Coronary artery (tissue), 2 donors: ENCODE results near the gene SEPTIN6.
"Not testable (repeated sequence)": the region's sequence is repeated elsewhere in the genome, so short reads cannot be mapped to it uniquely, and the experiment has no call there.

Experiments
- DNase-seq: peaks from one replicate; pipeline ENCODE4 v3.0.0-alpha.2; 2017; ENCODE audit warnings: low spot score
- H3K27ac ChIP-seq, 2 donors: fragments of 200-600 bp; sonication (generic); one replicate each; pipeline ENCODE4 v1.5.1; 2016 to 2019
- H3K4me3 ChIP-seq: fragments of 200-600 bp; sonication (generic); 2 replicates; pipeline ENCODE4 v1.5.1; 2016; ENCODE audit warnings: mild to moderate bottlenecking, moderate library complexity
- CTCF ChIP-seq: fragments of 200-600 bp; sonication (generic); IDR thresholded peaks from one replicate; pipeline ENCODE4 v1.5.1; 2019; ENCODE audit warnings: antibody characterized with exemption

SEPTIN6 gene

DNA sequence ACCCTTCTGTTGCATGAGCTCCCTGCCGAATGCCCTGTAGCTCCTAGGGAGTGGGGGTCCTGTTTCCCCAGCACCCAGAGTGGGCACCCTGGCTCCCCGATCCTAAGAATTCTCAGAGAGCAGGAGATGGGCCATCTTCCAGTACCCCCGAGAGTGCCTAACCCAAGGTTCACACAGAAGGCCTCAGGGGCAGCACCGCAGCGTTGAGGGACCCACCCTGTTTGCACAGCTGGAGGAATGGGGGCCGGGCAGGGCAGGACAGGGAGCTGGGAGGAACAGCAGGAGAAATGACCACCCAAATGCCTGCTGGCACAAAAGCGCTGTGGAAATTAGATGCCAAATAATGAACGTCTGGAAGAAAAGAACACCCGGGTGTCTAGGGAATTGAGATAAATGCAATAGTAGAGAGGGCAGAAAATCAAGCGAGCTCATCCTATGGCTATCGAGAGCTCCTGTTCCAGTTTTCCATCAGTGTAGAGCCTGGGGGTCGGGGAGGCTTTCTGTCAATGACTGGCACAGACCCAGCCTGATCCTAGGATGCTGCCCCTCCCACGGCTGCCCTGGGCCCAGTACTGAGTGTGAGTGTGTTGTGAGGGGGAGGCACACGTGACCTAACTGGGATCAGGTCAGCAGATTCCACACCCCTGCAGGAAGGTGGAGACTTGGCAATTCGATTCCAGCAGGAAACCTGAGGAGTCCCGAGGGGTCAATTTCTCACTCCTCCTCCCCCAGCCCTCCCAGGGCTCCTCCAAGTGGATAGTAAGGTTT lies 25.7 kb downstream of the SEPTIN6 start:
- no peak for TF ChIP-seq CTCF
- peak overlapping the region in 1 of 2 donors; percentile 11 for H3K27ac ChIP-seq
- DNase-seq = no peak

DNA sequence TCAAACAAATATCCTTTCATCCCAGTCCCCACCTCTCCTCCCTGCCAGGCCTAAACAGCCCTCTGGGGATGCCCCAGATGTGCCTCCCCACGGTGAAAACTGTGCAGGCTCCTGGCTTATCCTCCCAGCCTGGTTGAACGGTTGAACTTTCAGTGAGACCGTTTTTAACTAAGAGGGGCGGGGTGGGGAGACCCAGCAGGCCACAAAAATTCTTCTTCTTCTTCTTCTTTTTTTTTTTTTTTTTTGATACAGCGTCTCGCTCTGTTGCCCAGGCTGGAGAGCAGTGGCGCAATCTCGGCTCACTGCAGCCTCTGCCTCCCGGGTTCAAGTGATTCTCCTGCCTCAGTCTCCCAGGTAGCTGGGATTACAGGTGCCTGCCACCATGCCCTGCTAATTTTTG lies 28.1 kb downstream of the SEPTIN6 start:
- not testable (repeated sequence) for H3K4me3 ChIP-seq, DNase-seq, H3K27ac ChIP-seq

More for the DNA sequence above, 25.7 kb downstream of the SEPTIN6 start:
- no peak overlapping the region for H3K4me3 ChIP-seq

DNA sequence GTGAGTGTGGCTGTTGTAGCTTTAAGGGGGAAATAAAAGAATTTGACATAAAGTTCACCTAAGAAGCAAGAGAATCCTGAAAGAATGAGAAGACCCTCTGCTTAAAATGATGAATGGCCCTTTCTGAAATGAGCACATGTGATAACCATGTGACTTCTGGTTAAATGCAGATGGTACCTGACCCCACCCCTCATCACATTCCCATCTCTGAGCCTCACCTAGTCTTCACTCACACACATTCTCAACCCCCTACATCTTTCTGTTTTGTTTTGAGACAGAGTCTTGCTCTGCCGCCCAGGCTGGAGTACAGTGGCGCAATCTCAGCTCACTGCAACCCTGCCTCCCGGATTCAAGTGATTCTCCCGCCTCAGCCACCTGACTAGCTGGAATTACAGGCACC lies 31.5 kb downstream of the SEPTIN6 start:
- TF ChIP-seq CTCF = no peak
- Histone ChIP-seq H3K27ac (no peak overlapping the region), H3K4me3 (no peak overlapping the region)
- no peak for DNase-seq

- Histone ChIP-seq H3K4me3 (no peak overlapping the region), H3K27ac (no peak overlapping the region)
- DNase-seq = no peak
- TF ChIP-seq CTCF = no peak
Observed at GRCh38 chrX:119659522-119659921, 33.4 kb downstream of the SEPTIN6 start.

DNA sequence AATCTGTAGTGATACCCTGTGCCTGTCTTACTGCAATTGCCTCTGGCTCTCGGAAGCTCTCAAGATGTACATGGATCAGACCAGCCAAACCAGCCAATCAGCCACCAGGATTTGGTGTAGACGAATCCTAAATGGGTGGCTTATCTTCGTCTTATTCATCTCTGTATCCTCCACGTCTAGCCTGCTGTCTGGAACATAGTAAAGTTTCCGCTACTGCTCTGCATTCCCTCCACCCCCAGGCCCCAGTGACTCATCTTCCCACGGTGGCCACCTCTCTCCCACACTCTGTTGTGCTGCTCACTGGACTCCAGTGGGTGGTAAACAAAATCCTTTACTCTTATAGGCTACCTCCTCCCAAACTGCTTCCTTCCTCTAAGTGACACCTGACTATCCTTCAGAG lies 37.8 kb downstream of the SEPTIN6 start:
- no peak overlapping the region for H3K4me3 ChIP-seq
- no peak overlapping the region for H3K27ac ChIP-seq
- DNase-seq = no peak
- no peak for TF ChIP-seq CTCF

GRCh38 chrX:119654112-119654531 lies 38.8 kb downstream of the SEPTIN6 start:
- TF ChIP-seq CTCF = no peak
- Histone ChIP-seq H3K4me3 (no peak overlapping the region), H3K27ac (no peak overlapping the region)
- DNase-seq = no peak

- no peak for TF ChIP-seq CTCF
- no peak overlapping the region for H3K4me3 ChIP-seq
- no peak overlapping the region for H3K27ac ChIP-seq
- no peak for DNase-seq
Observed at GRCh38 chrX:119648421-119648775, 44.6 kb downstream of the SEPTIN6 start.
